Osteoblast (primary cell): ENCODE data around the gene MUC12. TPM values are rescaled to one million over a fixed set of nuclear protein-coding genes. Genes with fewer than 3 reads are reported as not detected.

Source experiments
- DNase-seq: peaks from one replicate; pipeline ENCODE4 v3.0.0; 2011; ENCODE audit warnings: low spot score, mixed read lengths; ENCODE audit not compliant: insufficient read length; ENCODE audit errors: missing footprints
- H2AFZ ChIP-seq: 2 replicates; pipeline ENCODE4 v1.6.0; 2011; ENCODE audit warnings: mild to moderate bottlenecking, low read length
- H3K27ac ChIP-seq: 2 replicates; pipeline ENCODE4 v1.5.1; 2011; ENCODE audit warnings: mild to moderate bottlenecking, low read depth, low read length, moderate library complexity
- H3K27me3 ChIP-seq: 2 replicates; pipeline ENCODE4 v1.6.0; 2012; ENCODE audit warnings: mild to moderate bottlenecking, control low read depth, inconsistent platforms, low read length, moderate library complexity; ENCODE audit not compliant: insufficient read depth
- H3K36me3 ChIP-seq: 2 replicates; pipeline ENCODE4 v1.5.1; 2011; ENCODE audit warnings: mild to moderate bottlenecking, low read length, control low read depth, moderate library complexity; ENCODE audit not compliant: insufficient read depth
- H3K4me1 ChIP-seq: 2 replicates; pipeline ENCODE4 v1.5.1; 2011; ENCODE audit warnings: mild to moderate bottlenecking, low read length, control low read depth, moderate library complexity; ENCODE audit not compliant: insufficient read depth
- H3K4me2 ChIP-seq: 2 replicates; pipeline ENCODE4 v1.6.0; 2011; ENCODE audit warnings: mild to moderate bottlenecking, low read length; ENCODE audit not compliant: insufficient read depth
- H3K4me3 ChIP-seq: fragments of 200-600 bp; sonication (generic); 3 replicates; pipeline ENCODE4 v1.5.1; 2012; ENCODE audit warnings: mild to moderate bottlenecking, low read length, inconsistent platforms; ENCODE audit not compliant: insufficient read depth
- H3K79me2 ChIP-seq: 2 replicates; pipeline ENCODE4 v1.6.0; 2012; ENCODE audit warnings: mild to moderate bottlenecking, low read length, control low read depth, inconsistent platforms; ENCODE audit not compliant: insufficient read depth
- H3K9me3 ChIP-seq: 2 replicates; pipeline ENCODE4 v1.5.1; 2011; ENCODE audit warnings: low read depth, low read length, control low read depth
- H4K20me1 ChIP-seq: 2 replicates; pipeline ENCODE4 v1.6.0; 2012; ENCODE audit warnings: mild to moderate bottlenecking, low read length, control low read depth; ENCODE audit not compliant: insufficient read depth
- total RNA-seq: library from RNA; depleted of rRNA; stranded (reverse); fragments of >200 nt; gene quantifications from 2 replicates; pipeline ENCODE4 v1.2.3, GENCODE V29; 2012
- TF ChIP-seq, protein P1 (sequence below): IDR thresholded peaks from 2 replicates; pipeline ENCODE4 v1.5.1; 2011; ENCODE audit warnings: mild to moderate bottlenecking, low read depth, low read length, moderate library complexity; ENCODE audit errors: extremely low read depth

The MUC12 gene
- total RNA-seq, 1 donor = under 0.01 TPM

DNA sequence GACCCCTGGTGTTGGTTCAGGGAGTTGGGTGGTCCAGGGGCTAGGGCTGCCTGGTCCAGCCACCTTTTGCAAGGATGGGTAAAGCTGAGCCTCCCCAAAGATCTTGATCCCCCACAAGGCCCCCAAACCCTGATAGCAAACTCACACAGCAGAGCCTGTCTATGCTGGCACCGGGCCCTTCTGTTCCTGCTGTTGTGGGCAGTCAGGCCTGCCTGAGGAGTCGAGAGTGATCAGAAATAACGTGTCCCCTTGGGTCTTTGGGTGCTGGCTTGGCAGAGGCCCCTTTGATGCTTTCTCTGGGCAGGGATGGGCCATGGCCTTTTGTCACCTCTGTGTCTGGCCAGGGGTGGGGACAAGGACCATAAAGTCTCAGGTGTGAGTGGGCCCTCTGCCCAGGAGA is 715 bp upstream of the MUC12 start:
- no peak overlapping the region for H3K4me3 ChIP-seq
- H3K36me3 ChIP-seq = no peaks in the 10 kb centered on the region
- H3K4me2 ChIP-seq = no peak overlapping the region
- H4K20me1 ChIP-seq = peaks cover 12% of the 10 kb centered on the region
- TF ChIP-seq, protein P1, sequence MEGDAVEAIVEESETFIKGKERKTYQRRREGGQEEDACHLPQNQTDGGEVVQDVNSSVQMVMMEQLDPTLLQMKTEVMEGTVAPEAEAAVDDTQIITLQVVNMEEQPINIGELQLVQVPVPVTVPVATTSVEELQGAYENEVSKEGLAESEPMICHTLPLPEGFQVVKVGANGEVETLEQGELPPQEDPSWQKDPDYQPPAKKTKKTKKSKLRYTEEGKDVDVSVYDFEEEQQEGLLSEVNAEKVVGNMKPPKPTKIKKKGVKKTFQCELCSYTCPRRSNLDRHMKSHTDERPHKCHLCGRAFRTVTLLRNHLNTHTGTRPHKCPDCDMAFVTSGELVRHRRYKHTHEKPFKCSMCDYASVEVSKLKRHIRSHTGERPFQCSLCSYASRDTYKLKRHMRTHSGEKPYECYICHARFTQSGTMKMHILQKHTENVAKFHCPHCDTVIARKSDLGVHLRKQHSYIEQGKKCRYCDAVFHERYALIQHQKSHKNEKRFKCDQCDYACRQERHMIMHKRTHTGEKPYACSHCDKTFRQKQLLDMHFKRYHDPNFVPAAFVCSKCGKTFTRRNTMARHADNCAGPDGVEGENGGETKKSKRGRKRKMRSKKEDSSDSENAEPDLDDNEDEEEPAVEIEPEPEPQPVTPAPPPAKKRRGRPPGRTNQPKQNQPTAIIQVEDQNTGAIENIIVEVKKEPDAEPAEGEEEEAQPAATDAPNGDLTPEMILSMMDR = no peak
- peak; percentile 83 for DNase-seq
- H2AFZ ChIP-seq = no peak overlapping the region
- H3K27ac ChIP-seq = no peak overlapping the region
- no peaks in the 10 kb centered on the region for H3K9me3 ChIP-seq
- H3K79me2 ChIP-seq = no peaks in the 10 kb centered on the region
- H3K27me3 ChIP-seq = peaks cover 66% of the 10 kb centered on the region
- H3K4me1 ChIP-seq = no peaks in the 10 kb centered on the region

DNA sequence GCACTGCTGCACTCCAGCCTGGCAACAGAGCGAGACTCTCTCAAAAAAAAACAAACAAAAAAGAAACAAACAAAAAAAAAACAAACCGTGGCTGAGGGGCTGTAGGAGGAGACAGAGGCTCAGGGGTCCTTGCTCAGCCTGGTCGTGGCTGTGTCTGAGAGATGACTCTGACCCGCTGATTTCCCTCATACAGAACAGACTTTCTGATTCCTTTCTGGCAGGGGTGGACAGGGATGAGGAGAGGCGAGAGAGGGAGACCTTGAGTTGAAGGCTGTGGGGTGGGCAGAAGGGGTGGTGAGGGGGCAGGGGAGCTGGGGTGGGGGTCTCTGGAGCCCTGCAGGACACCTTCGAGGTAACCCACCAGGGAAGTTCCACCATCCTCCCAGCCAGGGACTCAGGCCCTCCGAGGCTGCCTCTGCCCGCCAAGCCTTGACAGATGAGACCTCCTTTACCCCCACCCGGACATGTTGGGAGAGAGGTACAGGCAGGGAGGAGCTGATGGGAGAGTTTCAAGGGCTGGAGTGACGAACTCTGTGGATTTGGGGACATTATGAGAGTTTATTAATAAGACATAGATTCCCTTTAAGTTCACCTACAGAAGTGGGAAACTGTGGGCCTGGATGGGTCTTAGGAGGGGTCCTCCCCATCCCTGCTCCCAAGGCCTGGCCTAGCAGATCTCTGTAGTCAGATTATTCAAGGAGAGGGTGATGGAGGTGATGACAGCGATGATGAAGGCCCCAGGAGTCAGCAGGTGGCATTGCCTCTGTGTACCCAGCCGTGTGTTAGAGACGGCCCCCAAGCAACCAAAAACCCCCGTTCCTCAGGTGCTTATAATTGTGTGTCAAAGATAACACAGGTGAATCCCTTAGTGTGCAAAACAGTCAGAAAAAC is 2.0 kb downstream of the MUC12 start:
- Histone ChIP-seq H4K20me1 (peaks cover 9% of the 10 kb centered on the region), H3K27ac (no peak overlapping the region), H3K36me3 (no peaks in the 10 kb centered on the region), H3K27me3 (peaks cover 43% of the 10 kb centered on the region), H3K79me2 (no peaks in the 10 kb centered on the region), H2AFZ (no peak overlapping the region), H3K4me1 (no peaks in the 10 kb centered on the region), H3K4me2 (no peak overlapping the region), H3K4me3 (no peak overlapping the region), H3K9me3 (peaks cover 8% of the 10 kb centered on the region)
- DNase-seq = peak; percentile 80
- TF ChIP-seq, protein P1 = no peak

GRCh38 chr7:100972002-100972347 is 2.6 kb downstream of the MUC12 start:
- Histone ChIP-seq H3K27me3 (peaks cover 36% of the 10 kb centered on the region), H3K4me2 (no peak overlapping the region), H4K20me1 (peaks cover 6% of the 10 kb centered on the region), H3K4me1 (no peaks in the 10 kb centered on the region), H3K9me3 (peaks cover 8% of the 10 kb centered on the region), H3K27ac (no peak overlapping the region), H3K79me2 (no peaks in the 10 kb centered on the region), H3K36me3 (no peaks in the 10 kb centered on the region), H2AFZ (no peak overlapping the region), H3K4me3 (no peak overlapping the region)
- TF ChIP-seq, protein P1 = no peak
- peak; percentile 61 for DNase-seq

- Histone ChIP-seq H3K4me1 (no peaks in the 10 kb centered on the region), H2AFZ (no peak overlapping the region), H3K4me3 (no peak overlapping the region), H3K9me3 (peaks cover 8% of the 10 kb centered on the region), H3K79me2 (no peaks in the 10 kb centered on the region), H3K27me3 (peaks cover 16% of the 10 kb centered on the region), H4K20me1 (no peaks in the 10 kb centered on the region), H3K4me2 (no peak overlapping the region), H3K27ac (no peak overlapping the region), H3K36me3 (no peaks in the 10 kb centered on the region)
- TF ChIP-seq, protein P1 = no peak
- DNase-seq = peak; percentile 30
Observed at GRCh38 chr7:100974021-100974420, 4.7 kb downstream of the MUC12 start.
